ENCODE data around the gene PBX3. TPM values are rescaled to one million over a fixed set of nuclear protein-coding genes. Genes with fewer than 3 reads are reported as not detected.

Gene PBX3
- total and polyA plus RNA-seq, 9 of the 15 experiments (the other 6 are each of a cell fraction or from before 2014, with no cell fraction given), result 0.14 to 5.8 (median 0.92) TPM

DNA sequence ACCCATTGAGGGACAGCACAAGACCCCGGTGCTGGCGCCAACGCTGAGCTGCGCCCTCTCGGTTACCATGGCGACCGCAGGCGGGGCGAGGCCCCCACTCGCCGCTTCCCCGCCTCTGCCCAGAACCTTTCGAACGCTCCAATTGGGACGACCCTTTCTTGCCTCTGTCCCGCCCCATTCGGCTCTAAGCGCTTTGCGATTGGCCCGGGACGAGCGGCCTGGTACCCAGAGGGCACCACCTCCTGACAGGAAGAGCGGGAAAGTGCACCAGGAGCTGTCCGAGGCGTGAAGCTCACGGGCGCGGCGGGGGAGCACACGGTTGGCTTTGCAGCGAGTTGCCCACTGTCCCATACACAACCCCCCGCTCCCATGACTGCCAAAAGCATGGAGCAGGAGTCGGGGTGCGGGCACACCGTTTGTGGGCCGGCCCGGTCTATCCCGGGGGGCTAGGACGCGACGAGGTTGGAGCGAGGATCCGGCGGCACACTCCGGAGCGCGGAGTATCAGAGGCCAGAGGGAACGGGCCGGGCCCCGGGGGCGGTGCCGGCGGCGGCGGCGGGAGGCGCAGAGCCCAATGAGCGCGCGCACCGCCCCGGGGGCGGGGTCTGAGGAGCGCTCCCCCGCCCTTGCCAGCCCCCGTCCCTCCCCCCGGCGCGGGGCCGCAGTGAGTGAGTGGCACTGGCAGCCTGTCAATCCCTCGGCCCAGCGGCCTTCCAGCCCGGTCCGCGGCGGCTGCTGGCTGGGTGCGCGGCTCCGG, 978 bp upstream of the PBX3 start (continued):
- TF ChIP-seq, protein P1, sequence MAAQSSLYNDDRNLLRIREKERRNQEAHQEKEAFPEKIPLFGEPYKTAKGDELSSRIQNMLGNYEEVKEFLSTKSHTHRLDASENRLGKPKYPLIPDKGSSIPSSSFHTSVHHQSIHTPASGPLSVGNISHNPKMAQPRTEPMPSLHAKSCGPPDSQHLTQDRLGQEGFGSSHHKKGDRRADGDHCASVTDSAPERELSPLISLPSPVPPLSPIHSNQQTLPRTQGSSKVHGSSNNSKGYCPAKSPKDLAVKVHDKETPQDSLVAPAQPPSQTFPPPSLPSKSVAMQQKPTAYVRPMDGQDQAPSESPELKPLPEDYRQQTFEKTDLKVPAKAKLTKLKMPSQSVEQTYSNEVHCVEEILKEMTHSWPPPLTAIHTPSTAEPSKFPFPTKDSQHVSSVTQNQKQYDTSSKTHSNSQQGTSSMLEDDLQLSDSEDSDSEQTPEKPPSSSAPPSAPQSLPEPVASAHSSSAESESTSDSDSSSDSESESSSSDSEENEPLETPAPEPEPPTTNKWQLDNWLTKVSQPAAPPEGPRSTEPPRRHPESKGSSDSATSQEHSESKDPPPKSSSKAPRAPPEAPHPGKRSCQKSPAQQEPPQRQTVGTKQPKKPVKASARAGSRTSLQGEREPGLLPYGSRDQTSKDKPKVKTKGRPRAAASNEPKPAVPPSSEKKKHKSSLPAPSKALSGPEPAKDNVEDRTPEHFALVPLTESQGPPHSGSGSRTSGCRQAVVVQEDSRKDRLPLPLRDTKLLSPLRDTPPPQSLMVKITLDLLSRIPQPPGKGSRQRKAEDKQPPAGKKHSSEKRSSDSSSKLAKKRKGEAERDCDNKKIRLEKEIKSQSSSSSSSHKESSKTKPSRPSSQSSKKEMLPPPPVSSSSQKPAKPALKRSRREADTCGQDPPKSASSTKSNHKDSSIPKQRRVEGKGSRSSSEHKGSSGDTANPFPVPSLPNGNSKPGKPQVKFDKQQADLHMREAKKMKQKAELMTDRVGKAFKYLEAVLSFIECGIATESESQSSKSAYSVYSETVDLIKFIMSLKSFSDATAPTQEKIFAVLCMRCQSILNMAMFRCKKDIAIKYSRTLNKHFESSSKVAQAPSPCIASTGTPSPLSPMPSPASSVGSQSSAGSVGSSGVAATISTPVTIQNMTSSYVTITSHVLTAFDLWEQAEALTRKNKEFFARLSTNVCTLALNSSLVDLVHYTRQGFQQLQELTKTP (IDR thresholded peaks at IDR 0.05; ENCODE audit: low read depth in 1 of 2, partially characterized antibody in 2 of 2), result no peak
- no peak for TF ChIP-seq MECOM (CRISPR knock-in tag; IDR thresholded peaks at IDR 0.05)
- TF ChIP-seq BACH1 (tag; IDR thresholded peaks at IDR 0.05), result no peak
- TF ChIP-seq ZZZ3 (IDR thresholded peaks at IDR 0.05), result no peak
- TF ChIP-seq, protein P2, sequence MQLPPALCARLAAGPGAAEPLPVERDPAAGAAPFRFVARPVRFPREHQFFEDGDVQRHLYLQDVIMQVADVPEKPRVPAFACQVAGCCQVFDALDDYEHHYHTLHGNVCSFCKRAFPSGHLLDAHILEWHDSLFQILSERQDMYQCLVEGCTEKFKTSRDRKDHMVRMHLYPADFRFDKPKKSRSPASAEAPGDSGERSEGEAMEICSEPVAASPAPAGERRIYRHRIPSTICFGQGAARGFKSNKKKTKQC (CRISPR knock-in tag; IDR thresholded peaks at IDR 0.05), result peak; percentile 84
- peak; percentile 70 to 71; a peak in 3 of 4 replicates for TF ChIP-seq MAZ (CRISPR knock-in tag; conservative IDR thresholded peaks at IDR 0.05 in 1 of 2, IDR thresholded peaks at IDR 0.05 in 1 of 2)
- TF ChIP-seq HCFC1 (IDR thresholded peaks at IDR 0.05; ENCODE audit: low read depth, low read length), result no peak
- TF ChIP-seq, protein P3, sequence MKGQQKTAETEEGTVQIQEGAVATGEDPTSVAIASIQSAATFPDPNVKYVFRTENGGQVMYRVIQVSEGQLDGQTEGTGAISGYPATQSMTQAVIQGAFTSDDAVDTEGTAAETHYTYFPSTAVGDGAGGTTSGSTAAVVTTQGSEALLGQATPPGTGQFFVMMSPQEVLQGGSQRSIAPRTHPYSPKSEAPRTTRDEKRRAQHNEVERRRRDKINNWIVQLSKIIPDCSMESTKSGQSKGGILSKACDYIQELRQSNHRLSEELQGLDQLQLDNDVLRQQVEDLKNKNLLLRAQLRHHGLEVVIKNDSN (CRISPR knock-in tag; IDR thresholded peaks at IDR 0.05), result no peak
- no peak for TF ChIP-seq ZNF696 (CRISPR knock-in tag; conservative IDR thresholded peaks at IDR 0.05)
- TF ChIP-seq, protein P4, sequence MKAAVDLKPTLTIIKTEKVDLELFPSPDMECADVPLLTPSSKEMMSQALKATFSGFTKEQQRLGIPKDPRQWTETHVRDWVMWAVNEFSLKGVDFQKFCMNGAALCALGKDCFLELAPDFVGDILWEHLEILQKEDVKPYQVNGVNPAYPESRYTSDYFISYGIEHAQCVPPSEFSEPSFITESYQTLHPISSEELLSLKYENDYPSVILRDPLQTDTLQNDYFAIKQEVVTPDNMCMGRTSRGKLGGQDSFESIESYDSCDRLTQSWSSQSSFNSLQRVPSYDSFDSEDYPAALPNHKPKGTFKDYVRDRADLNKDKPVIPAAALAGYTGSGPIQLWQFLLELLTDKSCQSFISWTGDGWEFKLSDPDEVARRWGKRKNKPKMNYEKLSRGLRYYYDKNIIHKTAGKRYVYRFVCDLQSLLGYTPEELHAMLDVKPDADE (conservative IDR thresholded peaks at IDR 0.05; ENCODE audit: control insufficient read depth, low read depth, low read length), result no peak
- no peak for TF ChIP-seq NFIX (CRISPR knock-in tag; IDR thresholded peaks at IDR 0.05; ENCODE audit: low read depth)
- no peak for TF ChIP-seq CBFA2T2 (conservative IDR thresholded peaks at IDR 0.05)
- TF ChIP-seq, protein P5, sequence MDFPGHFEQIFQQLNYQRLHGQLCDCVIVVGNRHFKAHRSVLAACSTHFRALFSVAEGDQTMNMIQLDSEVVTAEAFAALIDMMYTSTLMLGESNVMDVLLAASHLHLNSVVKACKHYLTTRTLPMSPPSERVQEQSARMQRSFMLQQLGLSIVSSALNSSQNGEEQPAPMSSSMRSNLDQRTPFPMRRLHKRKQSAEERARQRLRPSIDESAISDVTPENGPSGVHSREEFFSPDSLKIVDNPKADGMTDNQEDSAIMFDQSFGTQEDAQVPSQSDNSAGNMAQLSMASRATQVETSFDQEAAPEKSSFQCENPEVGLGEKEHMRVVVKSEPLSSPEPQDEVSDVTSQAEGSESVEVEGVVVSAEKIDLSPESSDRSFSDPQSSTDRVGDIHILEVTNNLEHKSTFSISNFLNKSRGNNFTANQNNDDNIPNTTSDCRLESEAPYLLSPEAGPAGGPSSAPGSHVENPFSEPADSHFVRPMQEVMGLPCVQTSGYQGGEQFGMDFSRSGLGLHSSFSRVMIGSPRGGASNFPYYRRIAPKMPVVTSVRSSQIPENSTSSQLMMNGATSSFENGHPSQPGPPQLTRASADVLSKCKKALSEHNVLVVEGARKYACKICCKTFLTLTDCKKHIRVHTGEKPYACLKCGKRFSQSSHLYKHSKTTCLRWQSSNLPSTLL (IDR thresholded peaks at IDR 0.05), result no peak
- no peak for TF ChIP-seq MBD2 (IDR thresholded peaks at IDR 0.05; ENCODE audit: borderline replicate concordance, low read depth)
- no peak for TF ChIP-seq TAF15 (IDR thresholded peaks at IDR 0.05; ENCODE audit: low read depth, low read length)
- TF ChIP-seq SMAD2 (IDR thresholded peaks at IDR 0.05; ENCODE audit: low read depth, low read length), result no peak
- no peak for TF ChIP-seq ZNF12 (CRISPR knock-in tag; IDR thresholded peaks at IDR 0.05)
- TF ChIP-seq HNRNPLL (IDR thresholded peaks at IDR 0.05; ENCODE audit: low read depth, low read length, poor library complexity, severe bottlenecking), result no peak
- TF ChIP-seq POLR2AphosphoS5 (IDR thresholded peaks at IDR 0.05; ENCODE audit: control insufficient read depth, insufficient read depth, low read depth, low read length), result no peak
